NCI-H2107 (cell line): ENCODE results near the gene LEF1.
"Not testable (repeated sequence)": the region's sequence is repeated elsewhere in the genome, so short reads cannot be mapped to it uniquely, and the experiment has no call there.

Experiments used
- DNase-seq: peaks from one replicate; lab custom pipeline; 2025; lab: John Stamatoyannopoulos, UW

LEF1 gene

DNA sequence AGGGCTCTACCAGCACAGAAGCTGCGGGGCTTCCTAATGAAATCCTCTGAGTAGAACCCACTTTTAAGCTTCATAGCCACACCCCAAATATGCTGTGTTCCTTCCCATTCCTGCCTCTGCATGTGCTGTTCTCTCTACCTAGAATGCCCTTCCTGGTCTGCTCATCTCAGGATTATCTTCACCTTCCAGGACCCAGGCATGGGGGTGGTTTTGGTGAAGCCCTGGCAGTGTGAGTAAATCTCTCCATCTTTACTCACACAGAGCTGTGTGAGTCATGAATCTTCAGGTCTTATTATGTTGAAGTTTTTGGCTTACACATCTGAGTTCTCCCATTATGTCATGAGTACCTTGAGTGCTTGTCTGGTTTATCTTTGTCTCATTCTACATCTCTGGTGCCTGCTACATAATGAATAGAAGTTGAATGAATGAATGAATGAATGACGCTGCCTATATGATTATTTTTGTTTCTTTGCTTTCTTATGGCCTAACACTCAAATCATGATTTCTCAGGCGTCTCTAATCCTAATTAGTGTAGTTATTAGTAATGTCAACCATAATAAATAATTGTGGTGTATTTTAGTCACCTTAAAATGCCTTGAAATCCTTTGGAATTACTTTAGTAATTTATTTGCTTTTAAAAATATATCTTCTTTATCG is 137.2 kb downstream of the LEF1 start:
- DNase-seq: no peak

DNA sequence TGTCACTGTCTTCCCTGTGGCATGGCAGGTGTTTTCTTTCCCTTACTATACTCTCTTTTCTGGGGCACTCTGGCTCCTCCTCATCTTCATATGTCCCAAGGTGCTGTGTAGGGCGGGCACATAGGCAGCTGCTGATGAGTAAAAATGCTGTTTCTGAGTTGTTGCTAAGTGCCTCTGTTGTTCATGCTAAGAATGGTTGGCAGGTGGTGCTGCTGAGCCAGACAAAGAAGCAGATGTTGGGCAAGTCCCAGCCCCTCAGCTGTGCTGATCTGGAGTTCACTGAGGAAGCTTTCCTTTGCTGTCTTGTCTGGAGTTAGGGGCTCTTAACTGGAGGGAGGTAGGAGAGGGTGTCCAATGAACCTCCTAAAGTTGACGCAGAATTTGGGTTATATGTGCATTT is 138.4 kb downstream of the LEF1 start:
- DNase-seq: no peak

DNA sequence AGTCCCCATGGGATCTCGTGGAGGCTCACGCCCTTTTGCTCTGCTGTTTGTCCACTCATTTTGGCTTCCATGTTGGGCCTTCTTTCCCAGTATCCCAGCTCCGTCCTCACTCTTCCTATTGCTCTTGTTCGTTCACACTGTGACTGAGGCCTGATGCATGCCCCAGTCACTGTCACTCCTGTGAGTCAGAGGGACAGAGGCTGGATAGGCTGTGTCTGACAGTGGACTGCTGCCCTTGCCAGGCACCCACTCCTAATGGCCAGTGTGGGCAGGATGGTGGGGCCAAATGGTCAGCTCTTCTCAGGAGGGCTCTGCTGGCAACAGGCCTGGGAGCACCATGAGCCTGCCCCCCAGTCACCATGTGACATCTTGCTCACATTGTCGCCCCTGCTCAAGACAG is 139.0 kb downstream of the LEF1 start:
- no peak for DNase-seq

DNA sequence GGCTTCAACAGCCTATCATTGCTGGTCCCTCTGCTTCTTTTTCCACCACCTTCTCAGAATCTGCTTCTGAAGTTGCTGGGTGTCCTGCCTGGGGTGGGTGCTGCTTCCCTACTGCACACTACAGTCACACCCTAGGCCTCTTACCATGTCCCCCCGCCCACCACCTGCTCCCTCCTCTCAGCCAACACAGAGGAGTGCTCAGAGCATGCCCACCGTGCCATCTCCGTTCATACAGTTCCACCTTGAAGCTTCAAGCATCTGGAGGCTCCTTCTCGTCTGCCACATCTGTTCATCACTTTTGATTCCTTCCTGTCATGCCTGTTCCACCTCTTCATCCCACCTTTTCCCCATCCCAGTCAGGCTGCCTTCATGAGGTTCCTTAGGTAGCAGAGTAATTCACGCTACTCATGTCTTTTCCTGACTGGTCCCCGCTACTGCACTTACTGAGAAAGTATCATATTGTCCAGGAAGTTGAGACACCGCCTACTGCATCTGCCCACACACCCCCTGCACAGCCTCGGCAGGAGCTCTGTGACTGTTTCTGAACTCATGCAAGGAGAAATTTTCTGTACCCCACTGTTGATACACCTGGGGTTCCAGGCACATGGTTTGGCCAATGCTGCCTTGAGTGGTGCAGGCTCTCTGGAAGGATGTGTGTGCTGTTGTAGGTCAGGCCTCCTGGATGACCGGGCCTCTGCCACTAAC is 139.6 kb downstream of the LEF1 start:
- no peak for DNase-seq

DNA sequence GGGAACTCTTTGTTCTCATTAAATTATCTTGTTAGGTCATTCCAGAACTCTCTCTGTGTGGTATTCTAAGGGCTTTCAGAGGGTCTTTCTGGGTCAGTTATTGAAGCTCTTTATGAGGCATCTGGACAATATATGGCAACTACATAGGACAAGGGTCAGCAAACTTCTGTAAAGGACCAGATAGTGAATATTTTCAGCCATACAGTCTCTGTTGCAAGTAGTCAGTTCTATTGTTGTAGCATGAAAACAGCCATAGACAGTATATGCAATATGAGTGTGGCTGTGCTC is 143.9 kb downstream of the LEF1 start:
- DNase-seq: no peak

DNA sequence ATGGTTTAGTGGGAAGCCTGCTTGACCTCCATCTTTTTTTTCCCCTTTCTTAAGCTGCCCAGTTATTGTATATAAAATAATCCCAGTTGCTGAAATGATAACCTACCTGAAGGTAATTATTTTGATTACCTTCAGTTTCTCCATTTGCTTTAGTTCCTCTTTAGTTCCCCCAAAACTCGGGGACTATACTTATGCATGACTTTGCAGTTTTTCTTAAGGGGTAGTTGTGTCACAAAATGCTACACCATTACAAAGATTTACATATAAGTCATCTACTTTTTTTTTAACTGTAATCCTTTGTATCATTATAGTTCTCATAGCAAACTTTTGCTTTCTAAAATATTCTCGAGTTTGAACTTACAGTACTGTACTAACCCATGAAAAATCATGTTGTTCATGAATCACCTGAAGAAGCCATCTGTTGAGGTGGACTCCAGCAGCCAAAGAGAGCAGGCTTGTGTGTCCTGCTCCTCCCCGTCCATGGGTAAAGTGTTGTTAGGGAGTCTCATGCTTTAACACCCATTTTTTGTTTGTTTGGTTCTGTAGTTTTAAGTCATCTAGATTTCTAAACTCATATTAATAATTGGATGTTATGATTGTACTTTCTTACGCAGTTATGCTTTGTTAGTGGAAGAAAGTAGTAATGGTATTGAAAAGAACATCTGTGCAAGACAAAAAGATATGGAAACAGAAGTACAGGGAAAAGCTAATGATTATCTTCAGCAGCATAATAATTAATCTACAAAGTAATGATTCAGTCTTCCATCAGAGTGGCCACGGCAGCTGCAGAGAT is 144.5 kb downstream of the LEF1 start:
- DNase-seq: no peak

DNA sequence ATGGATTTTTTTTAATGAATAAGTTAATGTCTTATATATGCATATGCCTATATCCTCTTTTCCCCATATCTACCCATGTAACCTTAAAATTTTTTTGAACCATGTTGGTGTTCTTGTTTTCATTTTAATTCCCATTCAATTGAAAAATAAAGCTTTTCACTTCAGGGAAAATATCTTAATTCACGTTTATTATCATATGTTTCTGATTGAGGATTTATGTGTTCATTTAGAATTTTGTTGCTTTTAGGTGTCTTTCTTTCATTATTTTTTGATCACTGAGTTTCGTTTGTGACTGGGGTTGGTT is 149.9 kb downstream of the LEF1 start:
- no peak for DNase-seq

DNA sequence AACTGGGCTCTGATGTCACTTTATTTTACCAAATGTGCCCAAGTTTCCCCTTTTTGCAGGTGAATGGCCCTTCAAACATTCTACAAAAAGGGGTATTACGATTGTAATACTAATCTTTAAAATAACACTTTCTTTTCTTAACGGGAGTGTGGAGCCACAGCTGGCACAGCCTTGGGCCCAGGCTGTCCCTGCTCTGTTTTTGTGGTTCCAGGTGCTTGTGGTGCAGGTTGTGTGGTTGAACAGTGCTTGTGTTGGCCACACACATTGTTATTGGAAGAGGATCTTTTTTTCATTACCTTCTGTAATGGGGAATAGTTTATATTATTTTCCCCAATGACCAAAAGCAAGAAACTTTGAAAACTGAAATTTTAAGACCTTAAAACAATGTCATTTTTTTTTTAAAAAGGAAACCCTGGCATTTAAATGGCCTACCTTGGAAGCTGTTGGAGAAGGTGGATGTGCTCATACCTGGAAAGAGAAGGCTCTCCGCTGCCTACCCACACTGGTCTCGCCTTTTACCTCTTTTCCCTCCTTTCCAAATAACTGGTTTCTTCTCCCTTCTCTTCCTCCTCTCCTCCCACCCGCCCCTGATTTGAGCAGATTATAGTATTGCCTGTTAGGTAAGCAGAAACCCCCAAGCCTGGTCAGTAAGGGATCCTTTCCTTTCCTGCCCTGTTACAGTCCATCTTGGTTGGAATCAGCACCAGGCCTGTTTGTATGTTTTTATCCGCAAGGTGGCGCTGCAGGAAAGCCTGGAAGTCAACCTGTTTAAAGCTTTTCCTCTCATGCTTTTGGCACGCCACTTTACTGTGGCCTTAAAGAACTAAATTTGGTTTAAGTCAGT is 150.5 kb downstream of the LEF1 start:
- peak; percentile 3 for DNase-seq

DNA sequence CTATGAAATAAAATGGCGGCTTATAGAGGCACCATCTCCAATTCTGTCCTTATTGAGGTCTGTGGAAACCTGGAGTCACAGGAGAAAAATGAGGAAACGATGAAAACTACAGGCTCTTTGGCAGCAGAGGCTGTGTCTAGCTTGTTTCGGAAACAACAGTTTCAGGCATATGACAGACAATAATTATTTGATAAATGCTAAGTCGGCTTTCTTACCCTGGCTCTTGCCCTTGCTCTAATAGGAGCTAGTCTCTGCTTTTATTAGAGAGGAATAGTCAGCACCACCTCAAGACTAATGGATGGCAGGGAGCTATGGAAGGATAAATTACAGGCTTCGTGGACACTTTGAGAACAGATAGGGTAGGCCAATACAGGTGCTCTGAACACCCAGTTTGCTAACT is 154.8 kb downstream of the LEF1 start:
- DNase-seq: no peak

DNA sequence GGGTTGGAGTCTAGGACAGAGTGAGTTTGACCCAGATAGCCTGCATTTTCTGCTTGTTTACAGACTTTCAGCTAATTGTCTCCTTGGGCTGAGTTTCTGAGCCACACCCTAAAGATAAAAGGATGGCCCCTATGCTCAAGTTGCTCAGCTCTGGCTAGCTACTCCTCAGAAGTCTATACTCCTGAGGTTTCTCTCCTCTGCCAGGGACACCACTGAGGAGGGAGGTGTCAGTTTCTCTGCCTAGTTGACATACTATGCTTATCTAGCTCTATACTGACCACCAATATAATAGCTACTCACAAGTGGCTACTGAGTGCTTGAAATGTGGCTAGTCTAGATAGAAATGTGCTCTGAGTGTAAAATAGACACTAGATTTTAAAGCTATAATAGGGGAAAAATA is 155.4 kb downstream of the LEF1 start:
- DNase-seq: no peak

DNA sequence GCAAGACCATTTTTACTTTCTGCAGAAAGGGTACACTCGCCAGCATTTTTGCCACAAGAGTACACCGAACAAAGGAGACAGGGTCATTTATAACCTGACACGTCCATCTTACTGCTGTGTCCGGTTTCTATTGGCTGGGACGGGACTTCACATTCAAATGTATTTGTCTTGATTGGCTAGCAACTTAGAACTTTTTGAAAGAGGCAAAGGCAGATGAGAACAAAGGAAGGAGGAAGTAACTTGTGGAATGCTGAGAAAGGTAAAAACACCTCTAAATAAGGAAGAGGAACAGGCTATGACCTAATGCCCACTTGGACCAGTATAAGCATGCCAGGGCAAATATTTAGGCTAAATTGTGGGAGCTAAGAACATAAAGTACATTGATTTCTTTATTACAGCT is 156.3 kb downstream of the LEF1 start:
- not testable (repeated sequence) for DNase-seq

DNA sequence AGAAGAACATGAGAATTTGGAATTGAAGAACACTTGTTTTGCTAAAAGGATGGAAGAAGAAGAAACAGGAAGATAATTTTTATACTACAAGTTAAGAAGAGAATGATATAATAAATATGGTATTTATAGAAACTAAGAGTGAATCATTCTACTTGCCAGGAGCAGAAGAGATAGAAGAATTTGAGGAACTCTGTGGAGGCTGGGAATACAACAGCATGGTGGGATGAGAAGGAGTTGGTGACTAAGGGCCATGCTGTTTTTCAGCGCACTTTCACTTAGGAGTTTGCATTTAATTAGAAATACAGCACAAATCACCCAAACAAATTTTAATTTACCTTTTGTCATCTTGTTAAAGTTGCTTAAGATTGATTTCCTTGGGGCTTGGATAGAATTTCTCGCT is 158.6 kb downstream of the LEF1 start:
- DNase-seq: no peak

DNA sequence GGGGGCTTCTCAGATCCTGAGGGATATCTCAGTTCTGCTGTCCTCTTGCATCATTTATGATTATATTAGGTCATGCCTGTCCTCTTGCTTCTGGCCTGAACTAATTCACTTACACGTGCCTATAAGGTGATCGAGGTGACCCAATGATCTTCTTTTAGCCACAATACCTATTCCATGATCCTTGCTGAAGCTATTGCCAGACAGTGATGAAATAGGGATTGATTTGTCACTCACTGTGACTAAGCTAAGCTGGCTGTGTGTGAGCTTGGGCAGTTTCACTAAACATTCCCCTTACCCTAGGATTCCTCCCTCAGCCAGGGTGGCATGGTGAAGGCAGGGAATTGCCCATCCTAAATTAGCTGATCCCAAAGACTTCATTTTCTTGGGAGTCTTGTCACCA is 160.0 kb downstream of the LEF1 start:
- no peak for DNase-seq

DNA sequence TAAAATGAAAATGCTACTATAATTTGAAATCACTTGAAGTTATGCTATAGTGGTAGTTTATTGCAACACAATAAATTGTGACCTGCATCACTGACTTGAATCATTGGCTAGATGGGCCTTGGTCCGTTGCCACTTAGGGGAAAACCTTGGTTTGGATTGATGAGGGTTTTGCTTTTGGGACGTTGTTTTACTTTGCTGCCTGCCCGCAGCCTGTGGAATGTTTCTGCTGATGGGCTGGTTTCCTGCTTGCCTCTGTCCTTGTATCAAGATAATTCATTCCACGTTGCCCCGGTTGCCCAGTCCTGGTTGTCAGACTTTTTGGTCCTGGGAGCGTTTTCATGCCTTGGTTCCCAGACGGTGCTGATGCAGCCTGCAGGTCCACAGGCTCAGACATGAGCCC is 160.7 kb downstream of the LEF1 start:
- no peak for DNase-seq

DNA sequence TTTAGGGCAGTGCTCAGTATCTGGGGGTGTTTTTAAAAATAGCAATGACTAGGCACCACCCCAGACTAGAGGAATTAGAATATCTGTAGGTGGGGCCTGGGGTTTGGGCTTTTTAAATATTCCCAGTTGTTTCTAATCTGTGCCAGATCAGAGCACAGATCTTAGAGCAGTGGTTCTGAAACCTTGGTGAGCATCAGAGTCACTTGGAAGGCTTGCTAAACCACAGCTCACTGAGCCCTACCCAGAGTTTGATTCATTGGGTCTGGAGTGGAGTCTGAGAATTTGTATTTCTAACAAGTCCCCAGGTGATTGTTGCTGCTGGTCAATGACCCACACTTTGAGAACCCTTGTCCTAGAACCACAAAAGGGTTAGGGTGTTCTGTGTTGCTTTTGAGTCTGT is 162.4 kb downstream of the LEF1 start:
- DNase-seq: no peak

DNA sequence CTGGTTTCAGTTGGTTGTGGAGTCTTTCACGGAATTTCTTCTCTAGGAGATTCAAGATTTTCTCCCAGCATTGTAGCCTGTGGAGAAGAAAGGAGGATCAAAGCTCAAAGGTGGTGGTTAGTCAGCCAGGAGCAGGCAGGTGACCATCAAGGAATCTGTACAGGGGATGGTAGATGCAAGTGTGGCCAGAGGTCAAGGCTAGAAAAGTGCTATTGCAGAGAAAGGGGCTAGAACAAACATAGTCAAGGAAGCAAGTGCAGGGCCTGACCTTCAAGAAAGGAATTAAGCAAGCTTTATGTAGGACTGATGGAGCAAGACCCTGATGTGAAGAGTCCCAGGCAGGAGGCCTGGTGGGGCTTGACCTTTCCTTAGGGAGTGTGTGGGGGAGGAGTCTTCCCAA is 162.9 kb downstream of the LEF1 start:
- DNase-seq: no peak

DNA sequence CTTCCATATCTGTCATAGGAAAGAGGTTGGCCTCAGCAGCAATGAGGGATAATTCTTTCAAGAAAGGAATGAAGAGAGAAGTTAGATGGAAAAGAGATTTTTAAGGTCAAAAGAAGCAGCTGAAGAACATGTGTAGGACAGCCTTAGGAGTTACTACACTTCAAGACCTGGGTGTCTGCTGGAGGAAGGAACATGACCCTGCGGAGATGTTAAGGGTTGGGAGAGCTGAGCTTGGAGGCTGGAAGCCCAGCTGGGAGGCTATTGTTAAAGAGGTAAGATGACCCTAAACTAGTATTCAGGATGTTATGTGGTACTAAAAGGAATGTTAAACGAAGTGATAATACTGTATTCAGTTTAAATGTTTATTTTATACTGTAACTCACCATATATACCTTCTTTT is 164.1 kb downstream of the LEF1 start:
- no peak for DNase-seq

DNA sequence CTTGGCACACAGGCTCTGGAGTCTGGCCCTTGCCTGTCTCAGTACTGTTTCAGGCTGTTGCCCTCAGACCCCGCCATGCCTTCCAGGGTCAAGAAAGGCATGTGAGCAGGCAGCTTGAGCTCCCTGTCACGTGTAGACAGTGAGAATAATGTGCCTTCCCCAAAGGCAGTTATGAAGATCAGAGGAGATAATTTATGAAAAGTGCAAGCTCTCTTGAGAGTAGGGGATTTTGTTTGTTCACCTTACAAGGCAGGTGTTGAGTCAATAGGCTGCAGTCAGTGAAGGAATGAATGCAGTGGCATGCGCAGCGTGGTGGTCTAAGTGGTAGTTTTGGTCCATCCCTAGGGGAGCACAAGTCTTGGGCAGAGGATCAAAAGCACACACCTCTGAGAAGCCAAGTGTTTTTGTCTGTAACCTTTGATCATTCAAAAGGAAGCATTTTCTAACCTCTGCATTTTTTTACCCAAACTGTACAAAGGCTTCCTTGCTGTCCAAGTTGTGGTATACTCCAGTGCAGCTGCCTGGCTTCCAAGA is 164.7 kb downstream of the LEF1 start:
- DNase-seq: no peak

DNA sequence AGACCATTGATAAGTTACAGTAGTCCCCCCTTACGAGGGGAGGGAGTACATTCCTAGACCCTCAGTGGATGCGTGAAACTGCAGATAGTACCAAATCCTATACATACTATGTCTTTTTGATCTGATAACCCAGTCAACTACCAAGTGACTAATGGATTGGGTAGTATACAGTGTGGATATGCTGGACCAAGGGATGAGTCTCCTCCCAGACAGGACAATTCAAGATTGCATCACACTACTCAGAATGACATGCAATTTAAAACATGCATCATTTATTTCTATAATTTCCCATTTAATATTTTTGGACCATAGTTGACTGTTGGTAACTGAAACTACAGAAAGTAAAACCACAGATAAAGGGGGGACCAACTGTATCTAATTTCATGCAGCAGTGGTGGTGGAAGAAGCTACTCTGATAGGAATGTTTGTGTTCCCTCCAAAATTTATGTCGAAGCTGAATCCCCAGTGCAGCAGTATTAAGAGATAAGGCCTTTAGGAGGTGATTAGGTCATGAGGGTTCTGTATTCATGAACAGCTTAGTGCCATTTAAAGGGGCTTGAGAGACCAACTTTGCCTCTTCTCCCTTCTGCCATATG is 167.1 kb downstream of the LEF1 start:
- no peak for DNase-seq

DNA sequence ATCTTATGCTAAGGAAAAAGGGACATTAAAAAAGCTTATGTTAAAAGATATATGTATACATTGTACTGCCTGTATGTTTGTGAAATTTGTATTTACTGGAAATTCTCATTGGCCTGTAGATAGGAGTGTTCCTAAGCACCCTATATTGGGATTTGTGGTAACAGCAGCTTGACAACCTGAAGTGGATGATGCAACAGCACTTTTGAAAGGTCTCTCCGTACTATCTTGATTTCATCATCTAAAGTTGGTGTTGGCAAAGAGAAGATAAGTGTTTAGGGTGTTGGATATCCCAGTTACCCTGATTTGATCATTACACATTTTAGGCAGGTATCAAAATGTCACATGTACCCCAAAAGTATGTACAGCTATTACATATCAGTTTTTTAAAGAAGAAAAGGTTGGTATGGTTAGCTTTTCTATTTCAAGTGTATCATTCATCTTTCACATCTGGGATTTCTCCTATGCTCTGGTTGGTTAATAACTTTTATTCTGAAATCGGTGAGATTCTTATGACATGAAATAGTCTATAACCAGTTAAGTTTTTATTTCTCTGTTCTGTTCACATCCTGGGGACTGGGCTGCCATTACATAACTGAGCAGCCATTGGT is 168.7 kb downstream of the LEF1 start:
- DNase-seq: no peak

DNA sequence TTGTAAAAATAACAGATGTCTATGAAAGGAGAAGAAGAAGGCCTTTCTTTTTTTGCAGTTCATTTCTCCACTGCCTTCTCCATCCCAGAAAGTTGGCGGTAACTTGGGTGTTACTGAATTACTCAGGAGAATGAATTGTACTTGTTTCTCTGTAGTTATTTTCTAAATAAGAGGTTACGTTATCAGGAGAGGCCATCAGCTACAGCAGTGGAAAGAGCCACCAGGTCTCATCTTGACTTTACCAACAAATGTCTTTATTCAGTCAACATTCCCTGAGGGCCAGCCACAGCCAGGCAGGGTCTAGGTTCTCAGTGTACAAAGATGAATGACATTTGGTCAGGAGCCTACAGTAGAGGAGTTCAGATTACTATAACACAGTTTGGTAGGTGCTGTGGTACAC is 170.9 kb downstream of the LEF1 start:
- no peak for DNase-seq
